Ishikawa (cell line): ENCODE measurements around the gene NT5DC1.

ENCODE experiments used
- CEBPB ChIP-seq: IDR thresholded peaks from 2 replicates; pipeline ENCODE4 v1.6.1; 2012
- CREB1 ChIP-seq: IDR thresholded peaks from 2 replicates; pipeline ENCODE4 v1.6.1; 2012; ENCODE audit warnings: low read depth
- EGR1 ChIP-seq: IDR thresholded peaks from 2 replicates; pipeline ENCODE4 v1.6.1; 2012
- EP300 ChIP-seq: IDR thresholded peaks from 2 replicates; pipeline ENCODE4 v1.6.1; 2012; ENCODE audit warnings: borderline replicate concordance
- FOXM1 ChIP-seq: IDR thresholded peaks from 2 replicates; pipeline ENCODE4 v1.6.1; 2012; ENCODE audit warnings: low read depth, borderline replicate concordance
- RAD21 ChIP-seq: IDR thresholded peaks from 2 replicates; pipeline ENCODE4 v1.6.1; 2012; ENCODE audit warnings: low read depth
- TAF1 ChIP-seq: IDR thresholded peaks from 2 replicates; pipeline ENCODE4 v1.6.1; 2012; ENCODE audit warnings: low read depth, mild to moderate bottlenecking
- TCF12 ChIP-seq: IDR thresholded peaks from 2 replicates; pipeline ENCODE4 v1.6.1; 2012; ENCODE audit warnings: low read depth
- TEAD4 ChIP-seq: IDR thresholded peaks from 2 replicates; pipeline ENCODE4 v1.6.1; 2012
- YY1 ChIP-seq: IDR thresholded peaks from 2 replicates; pipeline ENCODE4 v1.6.1; 2012; ENCODE audit warnings: low read depth
- ZBTB7A ChIP-seq: IDR thresholded peaks from 2 replicates; pipeline ENCODE4 v1.6.1; 2012; ENCODE audit warnings: low read depth
- TF ChIP-seq, protein P1 (sequence below): IDR thresholded peaks from 2 replicates; pipeline ENCODE4 v1.6.1; 2012
- TF ChIP-seq, protein P2 (sequence below): IDR thresholded peaks from 2 replicates; pipeline ENCODE4 v1.6.1; 2012; ENCODE audit warnings: low read depth, mild to moderate bottlenecking

The NT5DC1 gene

DNA sequence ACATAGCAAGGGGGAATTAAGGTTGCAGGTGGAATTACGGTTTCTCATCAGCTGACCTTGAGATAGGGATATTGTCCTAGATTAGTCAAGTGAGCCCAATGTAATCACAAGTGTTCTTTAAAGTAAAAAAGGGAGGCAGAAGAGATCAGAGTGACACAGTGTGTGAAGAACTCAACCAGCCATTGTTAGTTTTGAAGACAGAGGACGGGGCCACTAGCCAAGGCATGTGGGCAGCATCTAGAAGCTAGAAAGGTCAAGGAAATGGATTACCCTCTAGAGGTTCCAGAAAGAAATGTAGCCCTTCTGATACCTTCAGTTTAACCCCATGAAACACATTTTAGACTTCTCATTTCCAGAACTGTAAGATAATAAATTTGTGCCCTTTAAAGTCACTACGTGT is 197.6 kb downstream of the NT5DC1 start:
- TF ChIP-seq, protein P1, sequence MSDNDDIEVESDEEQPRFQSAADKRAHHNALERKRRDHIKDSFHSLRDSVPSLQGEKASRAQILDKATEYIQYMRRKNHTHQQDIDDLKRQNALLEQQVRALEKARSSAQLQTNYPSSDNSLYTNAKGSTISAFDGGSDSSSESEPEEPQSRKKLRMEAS: no peak
- TF ChIP-seq ZBTB7A (no peak), CREB1 (no peak), YY1 (no peak), CEBPB (no peak), TEAD4 (no peak), FOXM1 (no peak)
- TF ChIP-seq, protein P2, sequence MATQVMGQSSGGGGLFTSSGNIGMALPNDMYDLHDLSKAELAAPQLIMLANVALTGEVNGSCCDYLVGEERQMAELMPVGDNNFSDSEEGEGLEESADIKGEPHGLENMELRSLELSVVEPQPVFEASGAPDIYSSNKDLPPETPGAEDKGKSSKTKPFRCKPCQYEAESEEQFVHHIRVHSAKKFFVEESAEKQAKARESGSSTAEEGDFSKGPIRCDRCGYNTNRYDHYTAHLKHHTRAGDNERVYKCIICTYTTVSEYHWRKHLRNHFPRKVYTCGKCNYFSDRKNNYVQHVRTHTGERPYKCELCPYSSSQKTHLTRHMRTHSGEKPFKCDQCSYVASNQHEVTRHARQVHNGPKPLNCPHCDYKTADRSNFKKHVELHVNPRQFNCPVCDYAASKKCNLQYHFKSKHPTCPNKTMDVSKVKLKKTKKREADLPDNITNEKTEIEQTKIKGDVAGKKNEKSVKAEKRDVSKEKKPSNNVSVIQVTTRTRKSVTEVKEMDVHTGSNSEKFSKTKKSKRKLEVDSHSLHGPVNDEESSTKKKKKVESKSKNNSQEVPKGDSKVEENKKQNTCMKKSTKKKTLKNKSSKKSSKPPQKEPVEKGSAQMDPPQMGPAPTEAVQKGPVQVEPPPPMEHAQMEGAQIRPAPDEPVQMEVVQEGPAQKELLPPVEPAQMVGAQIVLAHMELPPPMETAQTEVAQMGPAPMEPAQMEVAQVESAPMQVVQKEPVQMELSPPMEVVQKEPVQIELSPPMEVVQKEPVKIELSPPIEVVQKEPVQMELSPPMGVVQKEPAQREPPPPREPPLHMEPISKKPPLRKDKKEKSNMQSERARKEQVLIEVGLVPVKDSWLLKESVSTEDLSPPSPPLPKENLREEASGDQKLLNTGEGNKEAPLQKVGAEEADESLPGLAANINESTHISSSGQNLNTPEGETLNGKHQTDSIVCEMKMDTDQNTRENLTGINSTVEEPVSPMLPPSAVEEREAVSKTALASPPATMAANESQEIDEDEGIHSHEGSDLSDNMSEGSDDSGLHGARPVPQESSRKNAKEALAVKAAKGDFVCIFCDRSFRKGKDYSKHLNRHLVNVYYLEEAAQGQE: no peak

DNA sequence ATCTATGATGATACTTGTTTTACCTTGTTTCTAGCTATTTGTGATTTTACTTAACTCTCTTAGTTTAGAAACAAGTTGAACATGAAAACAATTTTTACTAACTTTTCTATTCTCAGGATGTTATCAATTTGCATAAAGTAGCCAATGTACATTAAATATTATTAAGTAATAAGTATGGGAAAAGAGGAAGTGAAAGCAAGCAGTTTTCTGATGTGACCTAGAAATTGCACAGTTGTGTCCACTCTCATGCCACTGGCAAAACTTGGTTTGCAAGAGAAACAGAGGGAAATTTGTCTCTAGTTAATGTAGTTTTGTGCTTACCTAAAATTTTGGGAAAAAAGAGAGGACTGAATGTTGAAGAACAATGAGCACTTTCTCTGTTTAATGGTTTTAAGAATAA is 198.3 kb downstream of the NT5DC1 start:
- TF ChIP-seq RAD21: no peak
- no peak for TF ChIP-seq YY1
- no peak for TF ChIP-seq TCF12
- no peak for TF ChIP-seq ZBTB7A
- TF ChIP-seq CEBPB: no peak
- TF ChIP-seq, protein P2: no peak
- TF ChIP-seq EP300: no peak
- TF ChIP-seq EGR1: no peak
- no peak for TF ChIP-seq TAF1
